HepG2 (cell line): Measurements from ENCODE around the gene JPH3. TPM values are rescaled to one million over a fixed set of nuclear protein-coding genes. Genes with fewer than 3 reads are reported as not detected.

Experiments used
- ATAC-seq: fragments of 200-7000 bp; cut with Tn5 transposase; 3 replicates; pipeline ENCODE4 v1.9.1; 2020; ENCODE audit warnings: mild to moderate bottlenecking, moderate library complexity
- BruUV-seq: library from RNA; stranded (reverse); fragments of 400-500 nt; replicated peaks from 2 replicates; lab custom pipeline; 2021; lab: Mats Ljungman, UMichigan
- CTCF ChIA-PET: fragments of 300-600 bp; formaldehyde crosslinking; extraction: SDS; loops from one replicate; lab custom pipeline; 2021; ENCODE audit warnings: low total read pairs, inconsistent platforms, low intra/inter-chr PET ratio; lab: Yijun Ruan, JAX
- POLR2A ChIA-PET: fragments of 350-600 bp; sonication (Branson Sonifier 250); formaldehyde crosslinking; loops from one replicate; lab custom pipeline; 2020; ENCODE audit warnings: antibody characterized with exemption, inconsistent platforms; lab: Yijun Ruan, JAX
- DNase-seq: peaks from one replicate; pipeline ENCODE4 v3.0.0-alpha.2; 2015; ENCODE audit warnings: low spot score
- FAIRE-seq: peaks from 3 replicates; lab custom pipeline; 2011; peaks lifted over from hg19 to GRCh38; lab: Jason Lieb, UNC
- H2AFZ ChIP-seq: one replicate; pipeline ENCODE4 v1.6.1; 2011; ENCODE audit warnings: low read length, inconsistent platforms
- H3K27ac ChIP-seq: fragments of 300-600 bp; 3 replicates; pipeline ENCODE4 v1.8.0; 2011; ENCODE audit warnings: mixed run types, mild to moderate bottlenecking, mixed read lengths, low read length, inconsistent platforms; ENCODE audit not compliant: insufficient read depth; ENCODE audit errors: extremely low read length
- H3K27me3 ChIP-seq, 2 experiments: fragments of 200-600 bp in 1 of 2; 2 replicates in 1 of 2; 3 replicates in 1 of 2; pipeline versions ENCODE4 v1.6.0 to v1.8.0; 2011; ENCODE audit warnings: low read length in 2 of 2, mild to moderate bottlenecking in 2 of 2, moderate library complexity in 2 of 2, inconsistent platforms in 1 of 2; ENCODE audit not compliant: insufficient read depth in 2 of 2, control insufficient read depth in 1 of 2
- H3K36me3 ChIP-seq, 2 experiments: fragments of 200-600 bp in 1 of 2; replicated peaks in 1 of 2; 2 replicates in 1 of 2; 3 replicates in 1 of 2; pipeline versions ENCODE4 v1.5.1 to v1.8.0; 2011; ENCODE audit warnings: low read length in 2 of 2, inconsistent platforms in 1 of 2; ENCODE audit not compliant: insufficient read depth in 2 of 2, control insufficient read depth in 1 of 2
- H3K4me1 ChIP-seq: 2 replicates; pipeline ENCODE4 v1.5.1; 2012; ENCODE audit warnings: low read length, inconsistent platforms; ENCODE audit not compliant: insufficient read depth
- H3K4me2 ChIP-seq: 2 replicates; pipeline ENCODE4 v1.6.0; 2011; ENCODE audit warnings: low read depth, low read length, inconsistent platforms
- H3K4me3 ChIP-seq, 3 experiments: fragments of 200-600 bp in 1 of 3; sonication (generic), shearing (Covaris generic) in 1 of 3; replicated peaks in 1 of 3; 2 replicates each; pipeline ENCODE4 v1.5.1; 2011 to 2016; ENCODE audit warnings: low read length in 3 of 3, inconsistent platforms in 2 of 3, low read depth in 2 of 3, mild to moderate bottlenecking in 2 of 3, control low read depth in 1 of 3, mixed read lengths in 1 of 3; ENCODE audit not compliant: insufficient read depth in 1 of 3
- H3K79me2 ChIP-seq: one replicate; pipeline ENCODE4 v1.6.1; 2011; ENCODE audit warnings: low read length, inconsistent platforms; ENCODE audit not compliant: insufficient read depth
- H3K9ac ChIP-seq: 2 replicates; pipeline ENCODE4 v1.6.0; 2011; ENCODE audit warnings: mild to moderate bottlenecking, low read depth, low read length, inconsistent platforms; ENCODE audit not compliant: insufficient read depth
- H3K9me3 ChIP-seq: 2 replicates; pipeline ENCODE4 v1.5.1; 2012; ENCODE audit warnings: mild to moderate bottlenecking, low read length
- H4K20me1 ChIP-seq: 2 replicates; pipeline ENCODE4 v1.6.0; 2011; ENCODE audit warnings: inconsistent platforms, mild to moderate bottlenecking, low read length, moderate library complexity; ENCODE audit not compliant: insufficient read depth
- EP300 ChIP-seq, 3 experiments: sonication (generic) in 1 of 3; formaldehyde crosslinking in 1 of 3; IDR thresholded peaks; 2 replicates each; pipeline versions ENCODE4 v1.5.1 to v1.6.1; 2011 to 2020; ENCODE audit warnings: low read depth in 2 of 3, low read length in 2 of 3, borderline replicate concordance in 1 of 3, improper control_type of control experiment in 1 of 3, mild to moderate bottlenecking in 1 of 3, missing genetic modification reagents in 1 of 3, moderate library complexity in 1 of 3
- GFI1 ChIP-seq: sonication (generic); formaldehyde crosslinking; IDR thresholded peaks from 2 replicates; pipeline ENCODE4 v1.5.0; 2020; ENCODE audit warnings: missing genetic modification reagents, mild to moderate bottlenecking, borderline replicate concordance
- TP53 ChIP-seq: sonication (generic); formaldehyde crosslinking; conservative IDR thresholded peaks from 2 replicates; pipeline ENCODE4 v1.4.0; 2020; ENCODE audit warnings: missing genetic modification reagents
- ZKSCAN8 ChIP-seq: IDR thresholded peaks from 2 replicates; pipeline ENCODE4 v1.6.1; 2016; ENCODE audit warnings: borderline replicate concordance, missing genetic modification reagents, missing compliant biosample characterization
- ZNF124 ChIP-seq: sonication (generic); formaldehyde crosslinking; IDR thresholded peaks from 2 replicates; pipeline ENCODE4 v1.4.0; 2020; ENCODE audit warnings: missing genetic modification reagents
- ZNF713 ChIP-seq: sonication (generic); formaldehyde crosslinking; IDR thresholded peaks from 2 replicates; pipeline ENCODE4 v1.4.0; 2020; ENCODE audit warnings: mild to moderate bottlenecking, missing genetic modification reagents
- WGBS: methylation state at CpG from one replicate; pipeline ENCODE4 v1.1.6; 2017; ENCODE audit warnings: low lambda C conversion rate; 5-methylcytosine and 5-hydroxymethylcytosine counted together
- in situ Hi-C: cut with HindIII; loops from 2 replicates; pipeline ENCODE4 v1.10.0; 2017; ENCODE audit warnings: low pct_unique_long_range_greater_than_20kb; ENCODE audit not compliant: extremely low pct_ligation_motif_present
- intact Hi-C: fragments of 100-400 bp; cut with micrococcal nuclease; formaldehyde crosslinking; loops from one replicate; pipeline ENCODE4 v1.10.0; 2022; ENCODE audit not compliant: unreplicated experiment
- polyA plus RNA-seq, 8 experiments: library from polyadenylated mRNA; depleted of rRNA in 3 of 8; stranded (reverse) in 7 of 8; unstranded in 1 of 8; fragments of >200 nt; fragmentation: Illumina TruSeq in 4 of 8; extraction: Trizol in 4 of 8; gene quantifications; 2 replicates each; pipeline versions ENCODE4 v1.2.1 to v1.2.3, GENCODE V29; 2011 to 2016; ENCODE audit warnings: low read depth in 4 of 8, missing spikeins in 1 of 8, mixed read lengths in 1 of 8; ENCODE audit not compliant: insufficient read depth in 1 of 8
- total RNA-seq, 5 experiments: library from RNA; depleted of rRNA; stranded (reverse); fragments of >200 nt; fragmentation: Illumina TruSeq; extraction: Trizol; gene quantifications; 2 replicates each; pipeline ENCODE4 v1.2.3, GENCODE V29; 2016; ENCODE audit warnings: low read depth in 1 of 5

The JPH3 gene
- total and polyA plus RNA-seq, 2 of the 13 experiments (the other 11 are each of a cell fraction or from before 2014, with no cell fraction given), result not detected

DNA sequence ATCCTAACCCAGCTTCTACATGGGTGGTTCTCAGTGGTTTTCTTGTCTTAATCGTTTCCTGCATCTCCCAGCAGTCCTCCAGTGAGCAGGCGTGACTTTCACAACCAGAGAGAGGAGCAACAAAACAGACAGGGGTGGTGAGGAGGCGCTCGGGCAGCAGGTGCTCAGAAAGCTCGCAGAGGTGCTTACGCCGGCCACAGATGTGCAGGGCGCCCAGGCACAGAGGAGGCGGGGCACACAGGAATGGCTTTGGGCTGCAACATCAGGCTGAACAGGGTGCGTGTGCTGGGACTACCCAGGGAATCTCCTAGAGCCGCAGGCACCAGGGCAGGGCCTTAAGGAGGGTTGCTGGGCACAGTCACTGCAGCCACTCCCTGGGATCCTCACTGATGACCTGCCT lies 130.9 kb downstream of the JPH3 start:
- POLR2A ChIA-PET, result no interaction called here
- WGBS, result 93% methylated on average over 10 of the region's 11 CpGs
- TF ChIP-seq ZNF124 (CRISPR knock-in tag) (no peak), ZKSCAN8 (CRISPR knock-in tag) (no peak), GFI1 (no peak), ZNF713 (CRISPR knock-in tag) (no peak)
- CTCF ChIA-PET, result no interaction called here
- Histone ChIP-seq H3K36me3 (peaks cover 24 to 43% of the 10 kb centered on the region in 2 experiments), H3K27ac (no peak overlapping the region), H2AFZ (no peak overlapping the region), H3K27me3 (no peaks in the 10 kb centered on the region; a peak in 1 of 5 replicates), H3K9ac (no peak overlapping the region), H3K9me3 (no peaks in the 10 kb centered on the region), H4K20me1 (no peaks in the 10 kb centered on the region), H3K4me1 (no peaks in the 10 kb centered on the region), H3K4me2 (no peak overlapping the region), H3K4me3 (no peak overlapping the region), H3K79me2 (peaks cover 6% of the 10 kb centered on the region)
- ATAC-seq, result no peak
- intact Hi-C loops (no loop called here), in situ Hi-C loops (no loop called here)
- BruUV-seq, result no TSS peak
- FAIRE-seq, result no peak
- DNase-seq, result no peak

DNA sequence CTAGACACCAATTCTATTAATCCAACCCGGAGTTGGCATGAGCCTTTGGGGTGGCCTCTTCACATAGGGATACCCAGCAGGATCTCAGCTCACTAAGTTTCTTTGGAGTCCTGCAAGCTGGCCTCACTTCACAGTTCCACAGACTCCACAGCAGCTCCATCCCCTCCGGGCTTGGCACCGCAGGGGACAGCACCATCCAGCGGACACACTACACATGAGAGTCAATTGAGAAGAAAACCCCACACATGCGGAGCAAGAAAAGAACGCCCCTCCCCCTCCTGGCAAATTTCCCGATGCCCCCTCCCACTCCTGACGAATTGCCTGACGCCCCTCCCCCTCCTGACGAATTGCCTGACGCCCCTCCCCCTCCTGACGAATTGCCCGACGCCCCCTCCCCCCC lies 132.3 kb downstream of the JPH3 start:
- no peak for TF ChIP-seq TP53 (CRISPR knock-in tag)
- TF ChIP-seq EP300 (IDR thresholded peaks at IDR 0.05; ENCODE audit: low read depth in 2 of 2, low read length in 2 of 2), result no peak
- TF ChIP-seq EP300 (CRISPR knock-in tag; IDR thresholded peaks at IDR 0.05; ENCODE audit: borderline replicate concordance), result no peak
- Histone ChIP-seq H3K27me3 (no peaks in the 10 kb centered on the region; a peak in 1 of 5 replicates), H3K4me2 (no peak overlapping the region), H3K4me1 (no peaks in the 10 kb centered on the region), H2AFZ (no peak overlapping the region), H3K79me2 (peaks cover 6% of the 10 kb centered on the region), H3K27ac (no peak overlapping the region), H3K9ac (no peak overlapping the region), H3K36me3 (peaks cover 21 to 33% of the 10 kb centered on the region in 2 experiments), H3K4me3 (no peak overlapping the region), H3K9me3 (no peaks in the 10 kb centered on the region), H4K20me1 (no peaks in the 10 kb centered on the region)
- intact Hi-C loops, result no loop called here
- FAIRE-seq (no peak), ATAC-seq (no peak), DNase-seq (no peak)
- in situ Hi-C loops, result no loop called here
- ChIA-PET POLR2A (interaction anchor here (0.7 kb wide), 1 partner anchor 1939 kb away, joined by 3 read pairs; no protein-coding TSS in a partner anchor), CTCF (no interaction called here)
- no TSS peak for BruUV-seq
- 95% methylated on average over 14 of the region's 14 CpGs for WGBS
